Gastroesophageal sphincter (tissue), 4 donors: ENCODE measurements around the gene SRGAP2C. TPM values are rescaled to one million over a fixed set of nuclear protein-coding genes. Genes with fewer than 3 reads are reported as not detected.
"Not testable (repeated sequence)": the region's sequence is repeated elsewhere in the genome, so short reads cannot be mapped to it uniquely, and the experiment has no call there.

Experiments used
- ATAC-seq: fragments of 150-250 bp; one replicate; pipeline ENCODE4 v1.9.1; 2016; ENCODE audit warnings: mild to moderate bottlenecking, moderate library complexity
- H3K27ac ChIP-seq, 4 donors: fragments of 200-600 bp; sonication (generic) in 3 of 4; 1 replicate in 3 of 4; 2 replicates in 1 of 4; pipeline ENCODE4 v1.5.1; 2016 to 2019
- H3K27me3 ChIP-seq: fragments of 200-600 bp; sonication (generic); one replicate; pipeline ENCODE4 v1.5.1; 2019
- H3K36me3 ChIP-seq, 2 donors: fragments of 200-600 bp; sonication (generic); one replicate each; pipeline ENCODE4 v1.5.1; 2019; ENCODE audit warnings: control low read depth in 1 of 2
- H3K4me1 ChIP-seq, 3 donors: fragments of 200-600 bp; sonication (generic); 1 replicate in 2 of 3; 2 replicates in 1 of 3; pipeline ENCODE4 v1.5.1; 2016 to 2019; ENCODE audit warnings: control low read depth in 2 of 3
- H3K4me3 ChIP-seq, 2 donors: fragments of 200-600 bp; sonication (generic); one replicate each; pipeline ENCODE4 v1.5.1; 2019; ENCODE audit warnings: mild to moderate bottlenecking in 1 of 2, moderate library complexity in 1 of 2
- H3K9me3 ChIP-seq, 3 donors: fragments of 200-600 bp; sonication (generic); one replicate each; pipeline ENCODE4 v1.5.1; 2017 to 2019; ENCODE audit warnings: control low read depth in 2 of 3
- WGBS, 2 donors: methylation state at CpG; one replicate each; pipeline ENCODE4 v1.1.5; 2018; ENCODE audit warnings: low coverage in 1 of 2; 5-methylcytosine and 5-hydroxymethylcytosine counted together
- total RNA-seq, 4 donors: library from RNA; depleted of rRNA; stranded (reverse); fragments of >200 nt; gene quantifications; one replicate each; pipeline ENCODE4 v1.1.0, GENCODE V29; 2016

Gene SRGAP2C
- total RNA-seq, 4 donors from 2014 or later = 18.8 to 41.1 (median 30.8) TPM

DNA sequence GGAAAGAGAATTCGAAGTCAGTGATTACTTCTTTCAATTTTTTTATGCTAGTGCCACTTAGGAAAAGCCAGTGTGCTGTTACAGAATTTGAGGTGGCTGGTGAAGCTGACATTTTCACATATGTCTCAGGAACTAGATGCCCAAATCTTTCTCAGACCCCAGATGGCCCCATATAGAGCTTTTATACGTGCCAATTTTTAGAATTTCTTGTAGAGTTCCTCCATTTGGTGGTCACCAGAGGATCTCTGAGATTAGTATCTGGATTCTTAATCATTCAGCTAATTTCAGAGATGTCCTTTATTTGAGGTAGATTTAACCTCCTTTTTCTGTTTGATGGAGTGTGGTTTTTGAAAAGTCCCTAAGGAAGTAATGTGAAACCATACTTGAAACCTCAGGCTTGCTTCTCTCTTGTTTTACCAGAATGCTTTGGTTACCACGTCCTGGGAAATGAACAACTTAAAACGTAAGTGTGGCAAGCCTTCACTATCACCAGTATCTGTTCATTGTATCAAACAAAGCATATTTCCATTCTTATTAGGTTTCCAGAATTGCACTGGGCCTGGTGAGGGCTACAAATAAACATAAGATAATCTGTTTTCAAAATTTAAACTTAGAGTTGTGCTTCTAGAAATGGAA lies 164.7 kb downstream of the SRGAP2C start:
- H3K9me3 ChIP-seq, H3K4me1 ChIP-seq, H3K36me3 ChIP-seq, H3K27me3 ChIP-seq, H3K27ac ChIP-seq, ATAC-seq, H3K4me3 ChIP-seq: not testable (repeated sequence)
- no CpG with 5 or more reads among the region's 4 CpGs for WGBS, 2 donors

DNA sequence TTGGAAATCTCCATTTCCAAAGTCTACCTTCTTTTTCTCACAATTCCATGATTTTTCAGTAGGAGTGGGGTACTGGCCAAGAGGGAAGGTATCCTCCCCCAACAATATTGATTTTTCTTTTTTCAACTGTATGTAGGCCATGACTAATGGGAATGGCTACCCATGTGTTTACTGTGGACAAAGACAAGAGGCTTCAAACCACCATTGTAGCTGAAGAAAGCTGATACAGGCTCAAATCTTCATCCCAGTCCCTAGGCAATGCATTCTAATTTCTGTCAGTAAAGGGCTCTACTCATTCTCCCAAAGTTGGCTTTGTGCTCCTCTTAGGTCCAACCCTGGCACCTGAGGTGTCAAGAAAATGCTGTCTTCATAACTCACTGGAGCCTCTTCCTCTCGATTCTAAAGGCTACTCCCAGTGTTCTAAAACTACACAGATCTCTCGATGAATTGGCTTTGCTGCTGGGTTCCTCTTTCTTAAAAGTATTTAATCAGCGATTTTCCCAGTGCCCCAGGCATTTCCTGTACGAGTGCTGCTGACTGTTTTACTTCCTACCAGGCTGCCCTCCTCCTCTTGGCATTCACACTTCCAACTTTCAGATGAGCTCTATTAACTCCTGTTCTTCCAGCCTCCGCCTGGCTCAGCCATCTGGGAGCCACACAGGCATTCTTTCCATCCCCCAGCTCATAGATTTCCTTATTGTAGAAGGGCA lies 171.1 kb downstream of the SRGAP2C start:
- not testable (repeated sequence) for H3K27me3 ChIP-seq, H3K36me3 ChIP-seq, H3K4me1 ChIP-seq, H3K9me3 ChIP-seq, H3K27ac ChIP-seq, H3K4me3 ChIP-seq
- WGBS, 2 donors = no CpG with 5 or more reads among the region's 5 CpGs
- peak; percentile 46 for ATAC-seq

DNA sequence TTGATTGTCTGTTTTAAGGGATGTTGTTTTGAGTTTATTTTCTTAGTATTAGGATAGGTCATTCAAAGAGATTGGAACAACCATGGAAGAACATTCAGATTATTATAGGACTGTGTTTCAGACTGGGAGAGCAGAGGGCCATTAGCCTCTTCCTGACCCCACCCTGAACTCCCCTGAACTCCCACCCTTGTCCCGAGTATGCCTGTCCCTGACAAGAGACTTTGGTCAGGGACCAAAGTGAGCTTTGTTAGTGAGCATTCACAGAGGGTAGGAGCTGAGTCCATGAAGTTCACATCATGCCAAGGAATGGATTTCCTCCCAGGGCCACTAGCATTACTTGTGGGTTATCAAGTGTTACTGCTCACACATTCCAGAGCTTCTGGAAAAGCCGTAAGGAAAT lies 172.0 kb downstream of the SRGAP2C start:
- not testable (repeated sequence) for H3K9me3 ChIP-seq, H3K36me3 ChIP-seq, H3K4me3 ChIP-seq, ATAC-seq, H3K27ac ChIP-seq, H3K4me1 ChIP-seq, H3K27me3 ChIP-seq
- WGBS, 2 donors = 80% methylated on average over 1 of the region's 2 CpGs; no CpG with 5 or more reads in 1 of the 2 donors

DNA sequence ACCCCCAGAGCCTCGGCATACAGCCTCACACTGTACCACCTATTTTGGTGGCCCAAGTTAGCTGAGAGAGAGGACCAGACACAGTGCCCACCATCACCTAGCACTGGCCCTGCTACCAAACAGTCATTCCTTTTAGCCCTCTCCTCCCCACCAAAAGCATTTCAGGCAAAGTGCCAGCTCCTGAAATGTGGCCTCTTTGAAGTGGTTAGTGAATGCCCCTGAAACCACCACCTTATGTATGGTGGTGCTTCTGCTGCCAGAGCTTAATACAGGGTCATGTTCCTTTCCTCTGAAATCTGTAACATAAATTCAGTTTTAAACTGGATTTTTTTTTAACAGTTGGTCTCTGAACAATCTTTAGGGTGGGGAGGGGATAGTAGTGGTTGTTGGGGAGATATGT lies 175.8 kb downstream of the SRGAP2C start:
- not testable (repeated sequence) for ATAC-seq, H3K9me3 ChIP-seq, H3K27ac ChIP-seq, H3K4me1 ChIP-seq, H3K4me3 ChIP-seq, H3K27me3 ChIP-seq, H3K36me3 ChIP-seq
- no CpG with 5 or more reads among the region's 1 CpG for WGBS, 2 donors

GRCh38 chr1:121361451-121362233 lies 176.9 kb downstream of the SRGAP2C start:
- WGBS, 2 donors = 40% methylated on average over 1 of the region's 7 CpGs; no CpG with 5 or more reads in 1 of the 2 donors
- H3K9me3 ChIP-seq = not testable (repeated sequence)
- ATAC-seq = peak; percentile 64

GRCh38 chr1:121362234-121362883 lies 177.6 kb downstream of the SRGAP2C start:
- not testable (repeated sequence) for H3K36me3 ChIP-seq, H3K27ac ChIP-seq, H3K4me3 ChIP-seq, H3K27me3 ChIP-seq, H3K9me3 ChIP-seq, H3K4me1 ChIP-seq
- ATAC-seq = peak; percentile 74
- no CpG with 5 or more reads among the region's 4 CpGs for WGBS, 2 donors

More at GRCh38 chr1:121361451-121362233, 176.9 kb downstream of the SRGAP2C start:
- H3K4me3 ChIP-seq, H3K36me3 ChIP-seq, H3K27ac ChIP-seq, H3K4me1 ChIP-seq, H3K27me3 ChIP-seq: not testable (repeated sequence)

- H3K27me3 ChIP-seq, H3K36me3 ChIP-seq, H3K4me3 ChIP-seq, H3K4me1 ChIP-seq, H3K9me3 ChIP-seq, H3K27ac ChIP-seq: not testable (repeated sequence)
- ATAC-seq = peak; percentile 11
- WGBS, 2 donors = no CpG with 5 or more reads among the region's 6 CpGs
These were observed 180.5 kb downstream of the SRGAP2C start for GRCh38 chr1:121365316-121365715.

DNA sequence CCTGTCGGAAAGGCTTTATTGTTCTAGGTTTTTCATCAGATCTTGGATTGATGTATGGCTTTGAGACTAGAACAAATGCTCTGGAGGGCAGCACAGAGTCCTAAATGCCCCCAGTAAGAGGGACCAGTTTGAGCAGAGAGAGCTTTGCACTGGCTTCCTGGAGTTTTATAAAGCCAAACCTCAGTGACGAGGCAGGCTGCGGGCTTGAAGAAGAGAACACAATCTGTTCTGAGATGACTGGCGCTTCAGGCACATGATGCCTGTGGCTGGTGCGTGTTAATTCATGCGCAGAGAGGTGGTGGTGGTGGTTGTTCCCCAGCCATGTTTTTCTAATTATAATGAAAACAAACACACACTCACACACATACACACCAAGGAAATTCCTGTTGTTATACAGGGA lies 180.9 kb downstream of the SRGAP2C start:
- not testable (repeated sequence) for H3K36me3 ChIP-seq, H3K27me3 ChIP-seq, H3K27ac ChIP-seq, H3K9me3 ChIP-seq, H3K4me1 ChIP-seq, ATAC-seq, H3K4me3 ChIP-seq
- 88% methylated on average over 4 of the region's 6 CpGs; no CpG with 5 or more reads in 1 of the 2 donors for WGBS, 2 donors

GRCh38 chr1:121366171-121366570 lies 181.4 kb downstream of the SRGAP2C start:
- not testable (repeated sequence) for H3K4me1 ChIP-seq, ATAC-seq, H3K4me3 ChIP-seq, H3K27me3 ChIP-seq, H3K27ac ChIP-seq, H3K36me3 ChIP-seq, H3K9me3 ChIP-seq
- no CpG with 5 or more reads among the region's 3 CpGs for WGBS, 2 donors

DNA sequence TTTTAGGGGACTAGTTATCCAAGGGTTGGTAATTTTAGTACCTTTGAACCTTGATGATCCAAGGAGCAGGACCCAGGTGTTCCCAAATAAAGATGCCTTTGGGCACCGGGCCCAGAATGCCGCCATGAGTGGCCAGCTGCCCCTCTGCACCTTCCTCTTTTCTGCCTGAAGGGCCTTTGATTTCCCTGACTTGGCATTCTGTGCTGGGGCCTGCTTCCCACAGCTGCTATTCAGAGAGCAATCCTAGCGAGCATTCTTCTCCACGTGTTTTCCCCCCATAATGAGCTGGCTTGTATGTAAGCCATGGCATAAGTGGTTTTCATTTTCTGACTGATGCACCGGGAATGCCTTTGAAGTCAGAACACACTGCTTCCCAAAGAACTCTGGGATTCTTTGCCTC lies 184.1 kb downstream of the SRGAP2C start:
- H3K4me3 ChIP-seq, H3K9me3 ChIP-seq, H3K36me3 ChIP-seq, H3K27me3 ChIP-seq, H3K4me1 ChIP-seq, H3K27ac ChIP-seq, ATAC-seq: not testable (repeated sequence)
- WGBS, 2 donors = no CpG with 5 or more reads among the region's 5 CpGs

GRCh38 chr1:121369959-121370358 lies 185.2 kb downstream of the SRGAP2C start:
- H3K36me3 ChIP-seq, H3K9me3 ChIP-seq, H3K4me1 ChIP-seq, ATAC-seq, H3K4me3 ChIP-seq, H3K27me3 ChIP-seq, H3K27ac ChIP-seq: not testable (repeated sequence)
- 100% methylated on average over 1 of the region's 2 CpGs; no CpG with 5 or more reads in 1 of the 2 donors for WGBS, 2 donors

DNA sequence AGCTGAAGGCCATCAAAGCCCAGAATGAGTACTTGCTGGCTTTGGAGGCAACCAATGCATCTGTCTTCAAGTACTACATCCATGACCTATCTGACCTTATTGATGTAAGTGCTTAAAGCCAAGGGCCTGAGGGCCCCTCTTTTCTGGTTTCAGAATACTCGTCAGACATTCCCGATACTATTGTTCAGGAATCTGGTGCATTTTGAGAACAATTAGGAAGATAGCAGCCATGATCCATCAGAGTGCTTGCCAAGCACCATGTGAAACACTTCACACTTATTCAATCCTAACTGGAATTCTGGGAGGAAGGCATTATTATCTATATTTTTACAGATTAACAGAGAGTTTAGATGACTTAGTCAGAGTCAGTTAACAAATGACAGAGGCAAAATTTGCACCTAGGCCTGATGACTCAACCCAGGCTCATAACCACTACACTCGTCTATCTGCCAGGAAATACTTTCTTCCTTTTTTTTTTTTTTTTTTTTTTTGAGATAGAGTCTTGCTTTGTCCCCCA lies 190.1 kb downstream of the SRGAP2C start:
- H3K4me1 ChIP-seq, H3K4me3 ChIP-seq, H3K36me3 ChIP-seq, H3K27ac ChIP-seq, H3K27me3 ChIP-seq, H3K9me3 ChIP-seq, ATAC-seq: not testable (repeated sequence)
- WGBS, 2 donors = 67% methylated on average over 1 of the region's 3 CpGs; no CpG with 5 or more reads in 1 of the 2 donors

- H3K27ac ChIP-seq, ATAC-seq, H3K36me3 ChIP-seq, H3K4me1 ChIP-seq, H3K9me3 ChIP-seq, H3K4me3 ChIP-seq, H3K27me3 ChIP-seq: not testable (repeated sequence)
- WGBS, 2 donors = no CpG with 5 or more reads among the region's 7 CpGs
These were observed 192.2 kb downstream of the SRGAP2C start for GRCh38 chr1:121376986-121377385.
